ENCODE measurements around the gene FARS2. TPM values are rescaled to one million over a fixed set of nuclear protein-coding genes. Genes with fewer than 3 reads are reported as not detected.
"Not testable (repeated sequence)": the region's sequence is repeated elsewhere in the genome, so short reads cannot be mapped to it uniquely, and the experiment has no call there.

Gene FARS2
- total RNA-seq, 2 experiments from 2014 or later, result 15.7 to 18.5 TPM

GRCh38 chr6:5698318-5698717 is 437.0 kb downstream of the FARS2 start:
- ChIA-PET CTCF (no interaction called here), POLR2A (no interaction called here)
- DNase-seq (no peak), ATAC-seq (no peak)
- no peak for TF ChIP-seq CTCF (IDR thresholded peaks at IDR 0.05)
- Mint-ChIP-seq H3K36me3 (ENCODE audit: low read depth) (peaks cover 3% of the 10 kb centered on the region), H3K27me3 (no peaks in the 10 kb centered on the region), H3K27ac (no peak overlapping the region), H3K4me3 (no peak overlapping the region), H3K9me3 (no peaks in the 10 kb centered on the region), H3K4me1 (ENCODE audit: low read depth) (peaks cover 23% of the 10 kb centered on the region)
- intact Hi-C loops (cut with micrococcal nuclease), result no loop called here

- ATAC-seq; intact Hi-C loops (cut with micrococcal nuclease); H3K9me3 Mint-ChIP-seq; CTCF ChIA-PET; H3K36me3 Mint-ChIP-seq (ENCODE audit: low read depth); H3K27ac Mint-ChIP-seq; DNase-seq; POLR2A ChIA-PET; H3K4me3 Mint-ChIP-seq; H3K27me3 Mint-ChIP-seq: not testable (repeated sequence)
- peaks cover 23% of the 10 kb centered on the region for H3K4me1 Mint-ChIP-seq (ENCODE audit: low read depth)
Observed at GRCh38 chr6:5699064-5699463, 437.8 kb downstream of the FARS2 start.

DNA sequence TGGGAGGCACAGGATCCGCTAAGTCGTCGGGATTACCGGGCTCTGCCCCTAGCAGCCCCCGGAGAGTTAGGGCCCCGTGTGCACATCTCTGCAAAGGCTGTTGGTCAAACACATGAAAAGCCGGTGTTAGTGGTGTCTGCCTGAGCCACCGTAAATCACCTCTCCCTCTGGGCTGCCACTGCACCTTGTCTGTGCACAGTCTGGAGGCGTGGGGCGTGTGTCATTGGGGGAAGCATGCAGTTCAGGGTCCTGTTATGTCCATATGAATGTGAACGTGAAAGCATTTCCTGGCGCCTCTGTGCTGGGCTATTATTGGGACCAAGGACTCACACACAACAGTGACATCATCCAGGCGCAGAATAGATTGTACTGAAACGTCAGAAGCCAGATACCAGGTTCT is 439.9 kb downstream of the FARS2 start:
- Mint-ChIP-seq H3K4me3 (no peak overlapping the region), H3K27ac (no peak overlapping the region)
- CTCF ChIA-PET, result no interaction called here

GRCh38 chr6:5704708-5705107 is 443.4 kb downstream of the FARS2 start:
- H3K4me1 Mint-ChIP-seq (ENCODE audit: low read depth), result peaks cover 25% of the 10 kb centered on the region
- no peak overlapping the region for H3K4me3 Mint-ChIP-seq
- peaks cover 3% of the 10 kb centered on the region for H3K36me3 Mint-ChIP-seq (ENCODE audit: low read depth)
- no peak overlapping the region for H3K27ac Mint-ChIP-seq
- intact Hi-C loops (cut with micrococcal nuclease), result no loop called here
- no peaks in the 10 kb centered on the region for H3K9me3 Mint-ChIP-seq
- POLR2A ChIA-PET, result interaction anchor here (0.8 kb wide), 1 partner anchor 23 kb away, joined by 3 read pairs; no protein-coding TSS in a partner anchor
- TF ChIP-seq CTCF (IDR thresholded peaks at IDR 0.05), result no peak
- no peaks in the 10 kb centered on the region for H3K27me3 Mint-ChIP-seq
- ATAC-seq (no peak), DNase-seq (no peak)
- CTCF ChIA-PET, result interaction anchor here (0.5 kb wide), 1 partner anchor 50 kb away, joined by 3 read pairs; no protein-coding TSS in a partner anchor

More for the DNA sequence above, 439.9 kb downstream of the FARS2 start:
- POLR2A ChIA-PET, result no interaction called here
- intact Hi-C loops (cut with micrococcal nuclease), result no loop called here
- Mint-ChIP-seq H3K27me3 (no peaks in the 10 kb centered on the region), H3K36me3 (ENCODE audit: low read depth) (peaks cover 3% of the 10 kb centered on the region), H3K9me3 (no peaks in the 10 kb centered on the region), H3K4me1 (ENCODE audit: low read depth) (peaks cover 23% of the 10 kb centered on the region)
- DNase-seq (no peak), ATAC-seq (no peak)
- TF ChIP-seq CTCF (IDR thresholded peaks at IDR 0.05), result no peak

- H3K9me3 Mint-ChIP-seq, result no peaks in the 10 kb centered on the region
- no peak overlapping the region for H3K4me3 Mint-ChIP-seq
- ChIA-PET CTCF (no interaction called here), POLR2A (no interaction called here)
- H3K27me3 Mint-ChIP-seq, result no peaks in the 10 kb centered on the region
- intact Hi-C loops (cut with micrococcal nuclease), result no loop called here
- no peak for TF ChIP-seq CTCF (IDR thresholded peaks at IDR 0.05)
- peaks cover 3% of the 10 kb centered on the region for H3K36me3 Mint-ChIP-seq (ENCODE audit: low read depth)
- H3K4me1 Mint-ChIP-seq (ENCODE audit: low read depth), result peaks cover 25% of the 10 kb centered on the region
- DNase-seq, result no peak
- H3K27ac Mint-ChIP-seq, result no peak overlapping the region
- ATAC-seq, result no peak
Observed at GRCh38 chr6:5705252-5705651, 443.9 kb downstream of the FARS2 start.

Data from activated CD8-positive, alpha-beta T cell treated with anti-CD3 and anti-CD28 coated beads for 36 hours (primary cell).